OCI-M2 (cell line): ENCODE data around the gene SLC52A1.
"Not testable (repeated sequence)": the region's sequence is repeated elsewhere in the genome, so short reads cannot be mapped to it uniquely, and the experiment has no call there.

ENCODE experiments used
- DNase-seq: peaks from one replicate; lab custom pipeline; 2025; ENCODE audit not compliant: unreplicated experiment; lab: John Stamatoyannopoulos, UW

SLC52A1 gene

GRCh38 chr17:5031365-5032082, 3.7 kb downstream of the SLC52A1 start:
- DNase-seq, result peak; percentile 32

- DNase-seq, result not testable (repeated sequence)
Observed at GRCh38 chr17:5030168-5030567, 5.1 kb downstream of the SLC52A1 start.

- no peak for DNase-seq
Observed at GRCh38 chr17:5027916-5028315, 7.3 kb downstream of the SLC52A1 start.

- DNase-seq, result no peak
Observed at GRCh38 chr17:5027299-5027698, 7.9 kb downstream of the SLC52A1 start.

GRCh38 chr17:5024604-5025003, 10.6 kb downstream of the SLC52A1 start:
- no peak for DNase-seq

- DNase-seq, result no peak
Observed at GRCh38 chr17:5023588-5024147, 11.6 kb downstream of the SLC52A1 start.

GRCh38 chr17:5022171-5022711, 13.0 kb downstream of the SLC52A1 start:
- DNase-seq, result no peak

GRCh38 chr17:5020502-5021023, 14.7 kb downstream of the SLC52A1 start:
- no peak for DNase-seq

- DNase-seq, result no peak
Observed at GRCh38 chr17:5019475-5019956, 15.7 kb downstream of the SLC52A1 start.

GRCh38 chr17:5014357-5014756, 20.9 kb downstream of the SLC52A1 start:
- no peak for DNase-seq

- DNase-seq, result no peak
Observed at GRCh38 chr17:5011928-5012327, 23.3 kb downstream of the SLC52A1 start.

- no peak for DNase-seq
Observed at GRCh38 chr17:5003214-5003867, 31.9 kb downstream of the SLC52A1 start.

GRCh38 chr17:5002121-5002788, 33.0 kb downstream of the SLC52A1 start:
- DNase-seq, result no peak

- DNase-seq, result no peak
Observed at GRCh38 chr17:5000237-5000639, 35.0 kb downstream of the SLC52A1 start.

GRCh38 chr17:4999430-5000093, 35.7 kb downstream of the SLC52A1 start:
- no peak for DNase-seq

- DNase-seq, result no peak
Observed at GRCh38 chr17:4998732-4999429, 36.3 kb downstream of the SLC52A1 start.

GRCh38 chr17:4998027-4998731, 37.0 kb downstream of the SLC52A1 start:
- no peak for DNase-seq

GRCh38 chr17:4997302-4998026, 37.8 kb downstream of the SLC52A1 start, which contains the start of the genes INCA1 and KIF1C:
Gene INCA1 (minus strand): TSS chr17:4997522. CDS start chr17:4994437, 3,085 bp downstream.
Gene KIF1C (plus strand): TSS chr17:4997950. CDS start chr17:5000247, 2,297 bp downstream.
- DNase-seq, result peak; percentile 36
